NCI-H2171 (cell line): ENCODE results near the gene ZNF136.

Experiments used
- DNase-seq: peaks from one replicate; lab custom pipeline; 2025; lab: John Stamatoyannopoulos, UW

The ZNF136 gene

GRCh38 chr19:12194827-12195731, 32.2 kb downstream of the ZNF136 start:
- peak; percentile 39 for DNase-seq

GRCh38 chr19:12198136-12198535, 35.2 kb downstream of the ZNF136 start:
- DNase-seq: no peak

- DNase-seq: no peak
Measured at GRCh38 chr19:12199757-12200419, 37.0 kb downstream of the ZNF136 start.

GRCh38 chr19:12202250-12202649, 39.4 kb downstream of the ZNF136 start:
- no peak for DNase-seq

GRCh38 chr19:12205296-12205695, 42.4 kb downstream of the ZNF136 start:
- no peak for DNase-seq

GRCh38 chr19:12208221-12208620, 45.3 kb downstream of the ZNF136 start:
- DNase-seq: no peak

GRCh38 chr19:12217332-12217731, 54.4 kb downstream of the ZNF136 start:
- DNase-seq: no peak

- DNase-seq: no peak
Measured at GRCh38 chr19:12222980-12223630, 60.2 kb downstream of the ZNF136 start.

GRCh38 chr19:12224676-12225075, 61.8 kb downstream of the ZNF136 start:
- DNase-seq: no peak

GRCh38 chr19:12229990-12230389, 67.1 kb downstream of the ZNF136 start:
- no peak for DNase-seq

GRCh38 chr19:12230751-12231733, 68.1 kb downstream of the ZNF136 start:
- no peak for DNase-seq

GRCh38 chr19:12232961-12233360, 70.1 kb downstream of the ZNF136 start:
- DNase-seq: no peak

- no peak for DNase-seq
Measured at GRCh38 chr19:12237143-12237839, 74.4 kb downstream of the ZNF136 start.
